Left ventricle myocardium inferior (tissue), 1 donor: ENCODE data around the gene ATG4B. TPM values are rescaled to one million over a fixed set of nuclear protein-coding genes. Genes with fewer than 3 reads are reported as not detected.

ENCODE experiments used
- DNase-seq: peaks from one replicate; pipeline ENCODE4 v3.0.0-alpha.2; 2020
- H3K27ac ChIP-seq: fragments of 200-600 bp; replicated peaks from 2 replicates; pipeline ENCODE4 v1.8.0; 2021
- H3K27me3 ChIP-seq: fragments of 200-600 bp; 2 replicates; pipeline ENCODE4 v1.8.0; 2021; ENCODE audit warnings: low read depth
- H3K36me3 ChIP-seq: fragments of 200-600 bp; 2 replicates; pipeline ENCODE4 v1.8.0; 2021
- H3K4me1 ChIP-seq: fragments of 200-600 bp; 2 replicates; pipeline ENCODE4 v1.8.0; 2021
- H3K4me3 ChIP-seq: fragments of 200-600 bp; 2 replicates; pipeline ENCODE4 v1.8.0; 2021; ENCODE audit warnings: mild to moderate bottlenecking, moderate library complexity
- H3K9me3 ChIP-seq: fragments of 200-600 bp; replicated peaks from 2 replicates; pipeline ENCODE4 v1.8.0; 2021
- intact Hi-C: fragments of 100-400 bp; cut with micrococcal nuclease; formaldehyde crosslinking; loops from one replicate; pipeline ENCODE4 v1.11.0; 2022
- total RNA-seq: library from RNA; stranded (reverse); fragmentation: NEBNext Ultra II Directional; extraction: Animal tissue kit (Norgen Biotek cat#: 25700); gene quantifications from one replicate; pipeline ENCODE4 v1.2.1, GENCODE V29; 2021
- TF ChIP-seq, protein P1 (sequence below): fragments of 200-600 bp; IDR thresholded peaks from 2 replicates; pipeline ENCODE4 v1.8.0; 2021; ENCODE audit warnings: antibody characterized with exemption, mild to moderate bottlenecking, borderline replicate concordance
- donor health status: DM: no; HTN: yes; CAD: no; lungs with severe emphysema.

The ATG4B gene
- total RNA-seq, 1 donor from 2014 or later = 39.9 TPM

- peak; percentile 51 for DNase-seq
- Histone ChIP-seq H3K27ac (peak overlapping the region; percentile 0), H3K36me3 (peaks cover 36% of the 10 kb centered on the region), H3K9me3 (no peaks in the 10 kb centered on the region), H3K27me3 (no peaks in the 10 kb centered on the region), H3K4me3 (no peak overlapping the region), H3K4me1 (peaks cover 56% of the 10 kb centered on the region)
- intact Hi-C loops = no loop called here
- TF ChIP-seq, protein P1, sequence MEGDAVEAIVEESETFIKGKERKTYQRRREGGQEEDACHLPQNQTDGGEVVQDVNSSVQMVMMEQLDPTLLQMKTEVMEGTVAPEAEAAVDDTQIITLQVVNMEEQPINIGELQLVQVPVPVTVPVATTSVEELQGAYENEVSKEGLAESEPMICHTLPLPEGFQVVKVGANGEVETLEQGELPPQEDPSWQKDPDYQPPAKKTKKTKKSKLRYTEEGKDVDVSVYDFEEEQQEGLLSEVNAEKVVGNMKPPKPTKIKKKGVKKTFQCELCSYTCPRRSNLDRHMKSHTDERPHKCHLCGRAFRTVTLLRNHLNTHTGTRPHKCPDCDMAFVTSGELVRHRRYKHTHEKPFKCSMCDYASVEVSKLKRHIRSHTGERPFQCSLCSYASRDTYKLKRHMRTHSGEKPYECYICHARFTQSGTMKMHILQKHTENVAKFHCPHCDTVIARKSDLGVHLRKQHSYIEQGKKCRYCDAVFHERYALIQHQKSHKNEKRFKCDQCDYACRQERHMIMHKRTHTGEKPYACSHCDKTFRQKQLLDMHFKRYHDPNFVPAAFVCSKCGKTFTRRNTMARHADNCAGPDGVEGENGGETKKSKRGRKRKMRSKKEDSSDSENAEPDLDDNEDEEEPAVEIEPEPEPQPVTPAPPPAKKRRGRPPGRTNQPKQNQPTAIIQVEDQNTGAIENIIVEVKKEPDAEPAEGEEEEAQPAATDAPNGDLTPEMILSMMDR = no peak
Observed at GRCh38 chr2:241649404-241649803, 11.9 kb downstream of the ATG4B start.

DNA sequence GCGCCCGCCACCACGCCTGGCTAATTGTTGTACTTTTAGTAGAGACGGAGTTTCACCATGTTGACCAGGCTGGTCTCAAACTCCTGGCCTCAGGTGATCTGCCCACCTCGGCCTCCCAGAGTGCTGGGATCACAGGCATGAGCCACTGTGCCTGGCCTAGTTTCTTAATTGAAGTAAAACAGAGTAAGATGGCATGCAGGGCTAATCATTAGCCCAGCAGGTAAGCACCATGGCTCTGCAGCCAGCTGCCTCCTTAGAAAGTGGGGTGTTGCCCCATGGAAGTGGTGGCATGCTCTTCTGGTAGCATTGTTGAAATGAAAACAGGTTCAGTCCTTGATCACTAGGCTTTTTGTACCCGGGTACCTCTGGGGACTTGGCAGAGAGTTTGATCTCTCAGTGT is 12.4 kb downstream of the ATG4B start:
- peak overlapping the region; percentile 0 for H3K27ac ChIP-seq
- H3K27me3 ChIP-seq = no peaks in the 10 kb centered on the region
- H3K9me3 ChIP-seq = no peaks in the 10 kb centered on the region
- peaks cover 55% of the 10 kb centered on the region for H3K4me1 ChIP-seq
- intact Hi-C loops = no loop called here
- TF ChIP-seq, protein P1 = no peak
- no peak for DNase-seq
- no peak overlapping the region for H3K4me3 ChIP-seq
- H3K36me3 ChIP-seq = peaks cover 41% of the 10 kb centered on the region

- peaks cover 45% of the 10 kb centered on the region for H3K4me1 ChIP-seq
- H3K36me3 ChIP-seq = peaks cover 60% of the 10 kb centered on the region
- no peak overlapping the region for H3K4me3 ChIP-seq
- TF ChIP-seq, protein P1 = no peak
- H3K27me3 ChIP-seq = no peaks in the 10 kb centered on the region
- H3K9me3 ChIP-seq = no peaks in the 10 kb centered on the region
- intact Hi-C loops = no loop called here
- no peak overlapping the region for H3K27ac ChIP-seq
- DNase-seq = no peak
Observed at GRCh38 chr2:241652142-241652541, 14.6 kb downstream of the ATG4B start.

- Histone ChIP-seq H3K9me3 (no peaks in the 10 kb centered on the region), H3K4me3 (no peak overlapping the region), H3K27ac (no peak overlapping the region), H3K4me1 (peaks cover 40% of the 10 kb centered on the region), H3K27me3 (no peaks in the 10 kb centered on the region), H3K36me3 (peaks cover 61% of the 10 kb centered on the region)
- no peak for DNase-seq
- intact Hi-C loops = no loop called here
- TF ChIP-seq, protein P1 = no peak
Observed at GRCh38 chr2:241652722-241653121, 15.2 kb downstream of the ATG4B start.

DNA sequence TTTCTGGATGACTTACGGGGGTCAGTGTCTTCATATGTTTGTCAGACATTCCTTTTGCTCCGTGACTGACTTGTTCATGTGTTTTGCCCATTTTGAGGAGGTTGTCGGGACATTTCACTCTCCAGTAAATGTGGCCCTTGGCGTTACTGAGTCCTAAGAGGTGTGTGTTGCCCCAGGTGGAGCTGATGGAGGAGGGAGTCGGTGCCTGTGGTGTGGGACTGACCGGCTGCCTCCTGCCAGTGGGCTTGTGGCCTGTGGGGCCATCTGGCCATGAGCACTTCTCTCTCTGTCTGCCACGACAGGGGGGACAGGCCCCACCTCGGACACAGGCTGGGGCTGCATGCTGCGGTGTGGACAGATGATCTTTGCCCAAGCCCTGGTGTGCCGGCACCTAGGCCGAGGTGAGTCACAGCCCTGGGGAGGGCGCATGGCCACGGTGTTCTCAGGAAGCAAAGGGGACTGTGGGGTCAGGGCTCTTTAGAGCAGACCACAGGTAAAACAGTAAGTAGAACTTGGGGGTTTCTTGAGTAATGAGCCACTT is 15.8 kb downstream of the ATG4B start:
- Histone ChIP-seq H3K4me3 (no peak overlapping the region), H3K27ac (no peak overlapping the region), H3K9me3 (no peaks in the 10 kb centered on the region), H3K4me1 (peaks cover 34% of the 10 kb centered on the region), H3K27me3 (no peaks in the 10 kb centered on the region), H3K36me3 (peaks cover 66% of the 10 kb centered on the region)
- TF ChIP-seq, protein P1 = no peak
- intact Hi-C loops = no loop called here
- DNase-seq = no peak
